ENCODE measurements around the gene ZNF593OS. TPM values are rescaled to one million over a fixed set of nuclear protein-coding genes. Genes with fewer than 3 reads are reported as not detected.

Gene ZNF593OS
- total and polyA plus RNA-seq, 8 donors = 1.0 to 3.2 (median 1.2) TPM; not detected in 2

GRCh38 chr1:26126321-26127084 is 45.1 kb downstream of the ZNF593OS start:
- no peaks in the 10 kb centered on the region for H3K9me3 ChIP-seq
- no peak for TF ChIP-seq CTCF (IDR thresholded peaks at IDR 0.05)
- intact Hi-C loops (cut with DNase I) = no loop called here
- H3K4me3 ChIP-seq = peak overlapping the region in 1 of 2 donors; percentile 9
- peak overlapping the region; percentile 68 to 86 for H3K27ac ChIP-seq
- peaks cover 5 to 69% of the 10 kb centered on the region in 2 donors for H3K4me1 ChIP-seq
- ATAC-seq = peak; percentile 76
- no peaks in the 10 kb centered on the region for H3K36me3 ChIP-seq
- H3K27me3 ChIP-seq = no peaks in the 10 kb centered on the region
- peak in 2 of 4 donors; percentile 34 to 72 for DNase-seq

GRCh38 chr1:26125946-26126320 is 45.7 kb downstream of the ZNF593OS start:
- no peak for ATAC-seq
- Histone ChIP-seq H3K9me3 (no peaks in the 10 kb centered on the region), H3K27me3 (no peaks in the 10 kb centered on the region), H3K4me3 (no peak overlapping the region), H3K27ac (peak overlapping the region; percentile 68 to 86), H3K4me1 (peaks cover 5 to 75% of the 10 kb centered on the region in 2 donors), H3K36me3 (no peaks in the 10 kb centered on the region)
- intact Hi-C loops (cut with DNase I) = no loop called here
- no peak for TF ChIP-seq CTCF (IDR thresholded peaks at IDR 0.05)
- no peak for DNase-seq

- ATAC-seq = no peak
- Histone ChIP-seq H3K4me3 (no peak overlapping the region), H3K36me3 (no peaks in the 10 kb centered on the region), H3K27me3 (no peaks in the 10 kb centered on the region), H3K4me1 (peaks cover 5 to 76% of the 10 kb centered on the region in 2 donors), H3K27ac (peak overlapping the region; percentile 68 to 86), H3K9me3 (no peaks in the 10 kb centered on the region)
- DNase-seq = no peak
- intact Hi-C loops (cut with DNase I) = no loop called here
- TF ChIP-seq CTCF (IDR thresholded peaks at IDR 0.05) = no peak
Measured at GRCh38 chr1:26125382-26125781, 46.2 kb downstream of the ZNF593OS start.

GRCh38 chr1:26124418-26125331 is 47.0 kb downstream of the ZNF593OS start:
- no peak for ATAC-seq

More at GRCh38 chr1:26124418-26125331, 47.0 kb downstream of the ZNF593OS start:
- Histone ChIP-seq H3K27me3 (no peaks in the 10 kb centered on the region), H3K4me3 (no peak overlapping the region), H3K4me1 (peaks cover 5 to 80% of the 10 kb centered on the region in 2 donors), H3K9me3 (no peaks in the 10 kb centered on the region), H3K36me3 (no peaks in the 10 kb centered on the region), H3K27ac (peak overlapping the region; percentile 27 to 86)
- TF ChIP-seq CTCF (IDR thresholded peaks at IDR 0.05) = no peak
- DNase-seq = no peak
- intact Hi-C loops (cut with DNase I) = no loop called here
